ENCODE measurements around the gene SCGB2A2.

- TF ChIP-seq POLR2AphosphoS5 (IDR thresholded peaks at IDR 0.05; ENCODE audit: low read depth) = no peak
- TF ChIP-seq CTCF (conservative IDR thresholded peaks at IDR 0.05; ENCODE audit: low read depth in 2 of 2) = no peak
- TF ChIP-seq EZH2 (IDR thresholded peaks at IDR 0.05; ENCODE audit: low read depth, unreplicated experiment) = no peak
- TF ChIP-seq EZH2phosphoT487 (IDR thresholded peaks at IDR 0.05; ENCODE audit: unreplicated experiment) = no peak
- no peak for TF ChIP-seq JUNB (IDR thresholded peaks at IDR 0.05; ENCODE audit: unreplicated experiment)
- TF ChIP-seq REST (IDR thresholded peaks at IDR 0.05; ENCODE audit: unreplicated experiment) = no peak
- no peak for TF ChIP-seq ETS1 (IDR thresholded peaks at IDR 0.05)
- no peak for TF ChIP-seq CREB1 (CRISPR knock-in tag; IDR thresholded peaks at IDR 0.05; ENCODE audit: low read depth)
- TF ChIP-seq ZNF331 (CRISPR knock-in tag; IDR thresholded peaks at IDR 0.05; ENCODE audit: low read depth) = no peak
- no peak for TF ChIP-seq STAT1 (IDR thresholded peaks at IDR 0.05; ENCODE audit: unreplicated experiment)
- TF ChIP-seq NANOG (IDR thresholded peaks at IDR 0.05; ENCODE audit: borderline replicate concordance) = no peak
- no peak for TF ChIP-seq ZNF114 (CRISPR knock-in tag; IDR thresholded peaks at IDR 0.05)
Observed at GRCh38 chr11:62223095-62223494, 46.9 kb upstream of the SCGB2A2 start.

All from GM23338 (cell line).